Transverse colon (tissue), 3 donors: ENCODE measurements around the gene ADAM12.

Experiments
- POLR2A ChIP-seq: fragments of 450-650 bp; IDR thresholded peaks from one replicate; pipeline ENCODE4 v1.6.1; 2016; ENCODE audit warnings: antibody characterized with exemption, mild to moderate bottlenecking, moderate library complexity
- TF ChIP-seq, protein P1 (sequence below), 5 experiments: fragments of 200-600 bp in 3 of 5; fragments of 450-650 bp in 2 of 5; sonication (generic) in 3 of 5; IDR thresholded peaks; 1 replicate in 2 of 5; 2 replicates in 3 of 5; pipeline ENCODE4 v1.5.1; 2016 to 2017; ENCODE audit warnings: antibody characterized with exemption in 5 of 5, inconsistent platforms in 3 of 5, mild to moderate bottlenecking in 2 of 5, moderate library complexity in 1 of 5

- TF ChIP-seq, protein P1, sequence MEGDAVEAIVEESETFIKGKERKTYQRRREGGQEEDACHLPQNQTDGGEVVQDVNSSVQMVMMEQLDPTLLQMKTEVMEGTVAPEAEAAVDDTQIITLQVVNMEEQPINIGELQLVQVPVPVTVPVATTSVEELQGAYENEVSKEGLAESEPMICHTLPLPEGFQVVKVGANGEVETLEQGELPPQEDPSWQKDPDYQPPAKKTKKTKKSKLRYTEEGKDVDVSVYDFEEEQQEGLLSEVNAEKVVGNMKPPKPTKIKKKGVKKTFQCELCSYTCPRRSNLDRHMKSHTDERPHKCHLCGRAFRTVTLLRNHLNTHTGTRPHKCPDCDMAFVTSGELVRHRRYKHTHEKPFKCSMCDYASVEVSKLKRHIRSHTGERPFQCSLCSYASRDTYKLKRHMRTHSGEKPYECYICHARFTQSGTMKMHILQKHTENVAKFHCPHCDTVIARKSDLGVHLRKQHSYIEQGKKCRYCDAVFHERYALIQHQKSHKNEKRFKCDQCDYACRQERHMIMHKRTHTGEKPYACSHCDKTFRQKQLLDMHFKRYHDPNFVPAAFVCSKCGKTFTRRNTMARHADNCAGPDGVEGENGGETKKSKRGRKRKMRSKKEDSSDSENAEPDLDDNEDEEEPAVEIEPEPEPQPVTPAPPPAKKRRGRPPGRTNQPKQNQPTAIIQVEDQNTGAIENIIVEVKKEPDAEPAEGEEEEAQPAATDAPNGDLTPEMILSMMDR (IDR thresholded peaks at IDR 0.05): no peak
- TF ChIP-seq POLR2A: no peak
Measured at GRCh38 chr10:126375926-126376554, 12.2 kb downstream of the ADAM12 start.
